SK-N-SH (cell line): ENCODE measurements around the gene PPM1B. TPM values are rescaled to one million over a fixed set of nuclear protein-coding genes. Genes with fewer than 3 reads are reported as not detected.

Source experiments
- CTCF ChIA-PET: fragments of 300-600, 350-600 bp; formaldehyde crosslinking; extraction: SDS; loops from one replicate; lab custom pipeline; 2021; lab: Yijun Ruan, JAX
- POLR2A ChIA-PET: fragments of 350-600 bp; sonication (Branson Sonifier 250); formaldehyde crosslinking; extraction: SDS; loops from one replicate; lab custom pipeline; 2020; ENCODE audit warnings: antibody characterized with exemption, inconsistent platforms; lab: Yijun Ruan, JAX
- DNase-seq: peaks from one replicate; pipeline ENCODE4 v3.0.0; 2012
- H2AFZ ChIP-seq: fragments of 200-600 bp; sonication (generic); 2 replicates; pipeline ENCODE4 v1.8.1; 2016; ENCODE audit warnings: antibody characterized with exemption, mild to moderate bottlenecking, low read depth
- H3F3A ChIP-seq: fragments of 200-600 bp; sonication (generic); replicated peaks from 2 replicates; pipeline ENCODE3; 2016; ENCODE audit warnings: antibody characterized with exemption, mild to moderate bottlenecking; ENCODE audit not compliant: insufficient read depth
- H3K27ac ChIP-seq, 2 experiments: fragments of 200-500 bp in 1 of 2; fragments of 200-600 bp in 1 of 2; sonication (Bioruptor generic) in 1 of 2; sonication (generic), shearing (Covaris generic) in 1 of 2; 2 replicates each; pipeline versions ENCODE4 v1.5.1 to v1.6.1; 2014 to 2016; ENCODE audit warnings: low read depth in 2 of 2, inconsistent platforms in 1 of 2, low read length in 1 of 2, mild to moderate bottlenecking in 1 of 2, mixed read lengths in 1 of 2
- H3K27me3 ChIP-seq: fragments of 200-600 bp; sonication (generic), shearing (Covaris generic); 2 replicates; pipeline ENCODE4 v1.6.1; 2016; ENCODE audit warnings: mixed run types; ENCODE audit not compliant: insufficient read depth
- H3K36me3 ChIP-seq, 2 experiments: fragments of 200-500 bp in 1 of 2; fragments of 200-600 bp in 1 of 2; sonication (Bioruptor generic) in 1 of 2; sonication (generic) in 1 of 2; replicated peaks in 1 of 2; 2 replicates each; pipeline versions ENCODE3 to v1.5.1; 2014 to 2016; ENCODE audit warnings: low read length in 1 of 2, mild to moderate bottlenecking in 1 of 2; ENCODE audit not compliant: insufficient read depth in 2 of 2, control insufficient read depth in 1 of 2
- H3K4me1 ChIP-seq, 2 experiments: fragments of 200-500 bp in 1 of 2; fragments of 200-600 bp in 1 of 2; sonication (Bioruptor generic) in 1 of 2; sonication (generic), shearing (Covaris generic) in 1 of 2; 2 replicates each; pipeline versions ENCODE4 v1.5.1 to v1.6.1; 2014 to 2016; ENCODE audit warnings: low read depth in 1 of 2, low read length in 1 of 2, mixed run types in 1 of 2; ENCODE audit not compliant: insufficient read depth in 2 of 2, control insufficient read depth in 1 of 2
- H3K4me2 ChIP-seq: fragments of 200-600 bp; sonication (generic), shearing (Covaris generic); 2 replicates; pipeline ENCODE4 v1.6.1; 2017; ENCODE audit warnings: mixed run types
- H3K4me3 ChIP-seq, 2 experiments: fragments of 200-500 bp in 1 of 2; fragments of 200-600 bp in 1 of 2; sonication (Bioruptor generic) in 1 of 2; sonication (generic), shearing (Covaris generic) in 1 of 2; 2 replicates each; pipeline versions ENCODE4 v1.5.1 to v1.8.1; 2014 to 2016; ENCODE audit warnings: low read depth in 2 of 2, inconsistent platforms in 1 of 2, low read length in 1 of 2, mild to moderate bottlenecking in 1 of 2, mixed read lengths in 1 of 2, moderate library complexity in 1 of 2
- H3K79me2 ChIP-seq: fragments of 200-600 bp; sonication (generic); 2 replicates; pipeline ENCODE4 v1.8.1; 2017; ENCODE audit warnings: mild to moderate bottlenecking; ENCODE audit not compliant: insufficient read depth
- H3K9ac ChIP-seq: fragments of 200-600 bp; sonication (generic); 2 replicates; pipeline ENCODE4 v1.6.1; 2017; ENCODE audit warnings: mixed run types
- H3K9me2 ChIP-seq: fragments of 200-600 bp; sonication (generic); 2 replicates; pipeline ENCODE4 v1.6.1; 2017; ENCODE audit warnings: mixed run types
- H3K9me3 ChIP-seq: fragments of 200-600 bp; sonication (generic); 2 replicates; pipeline ENCODE4 v1.6.1; 2017; ENCODE audit warnings: mixed run types, mild to moderate bottlenecking, moderate library complexity
- H4K20me1 ChIP-seq: fragments of 200-600 bp; sonication (generic); 2 replicates; pipeline ENCODE4 v1.6.1; 2017; ENCODE audit warnings: mild to moderate bottlenecking, mixed run types; ENCODE audit not compliant: insufficient read depth
- CTCF ChIP-seq: fragments of 200-600 bp; sonication (generic); IDR thresholded peaks from 2 replicates; pipeline ENCODE4 v1.6.1; 2017; ENCODE audit warnings: antibody characterized with exemption, mild to moderate bottlenecking, moderate library complexity
- ELF1 ChIP-seq: IDR thresholded peaks from 2 replicates; pipeline ENCODE4 v1.4.0; 2012
- EP300 ChIP-seq, 2 experiments: IDR thresholded peaks; 2 replicates each; pipeline versions ENCODE4 v1.4.0 to v1.6.1; 2012; ENCODE audit warnings: borderline replicate concordance in 1 of 2, low read depth in 1 of 2, low read length in 1 of 2
- FOXJ3 ChIP-seq: sonication (generic); formaldehyde crosslinking; IDR thresholded peaks from 2 replicates; pipeline ENCODE4 v1.5.1; 2020; ENCODE audit warnings: mild to moderate bottlenecking, missing genetic modification reagents
- GABPA ChIP-seq: IDR thresholded peaks from 2 replicates; pipeline ENCODE4 v1.4.0; 2012; ENCODE audit warnings: low read depth, mild to moderate bottlenecking
- NRF1 ChIP-seq: IDR thresholded peaks from 2 replicates; pipeline ENCODE4 v1.6.1; 2012; ENCODE audit warnings: low read depth, mild to moderate bottlenecking, low read length
- PBX3 ChIP-seq: IDR thresholded peaks from 2 replicates; pipeline ENCODE4; 2012
- RCOR1 ChIP-seq: fragments of 150-350 bp; IDR thresholded peaks from 2 replicates; pipeline ENCODE4 v1.6.1; 2017; ENCODE audit warnings: antibody characterized with exemption, low read length
- SIN3A ChIP-seq: IDR thresholded peaks from 2 replicates; pipeline ENCODE4 v1.6.1; 2012; ENCODE audit warnings: low read depth, mild to moderate bottlenecking, low read length, moderate library complexity, borderline replicate concordance
- USF1 ChIP-seq: IDR thresholded peaks from 2 replicates; pipeline ENCODE4 v1.4.0; 2012; ENCODE audit warnings: low read depth, borderline replicate concordance
- WGBS: methylation state at CpG from one replicate; pipeline ENCODE4 v1.1.6; 2017; ENCODE audit warnings: low lambda C conversion rate; 5-methylcytosine and 5-hydroxymethylcytosine counted together
- polyA plus RNA-seq, 3 experiments: library from polyadenylated mRNA; depleted of rRNA; stranded (reverse); fragments of >200 nt; gene quantifications; 2 replicates each; pipeline ENCODE4 v1.2.3, GENCODE V29; 2012
- TF ChIP-seq, protein P1 (sequence below): fragments of 150-350 bp; IDR thresholded peaks from 2 replicates; pipeline ENCODE4 v1.6.1; 2017; ENCODE audit warnings: antibody characterized with exemption, low read length, low read depth, borderline replicate concordance
- TF ChIP-seq, protein P2 (sequence below): IDR thresholded peaks from 2 replicates; pipeline ENCODE4 v1.4.0; 2012; ENCODE audit warnings: low read depth

The PPM1B gene
- polyA plus RNA-seq, 1 of the 3 experiments (the other 2 are of a cell fraction): 16.2 TPM

GRCh38 chr2:44181648-44182047 is 13.0 kb downstream of the PPM1B start:
- Histone ChIP-seq H3K79me2 (peaks cover 100% of the 10 kb centered on the region), H3K4me1 (peaks cover 0 to 7% of the 10 kb centered on the region in 2 experiments; a peak in 1 of 4 replicates), H3K9me3 (no peaks in the 10 kb centered on the region), H3K36me3 (peaks cover 0 to 8% of the 10 kb centered on the region in 2 experiments), H3K4me2 (no peak overlapping the region), H4K20me1 (peaks cover 6% of the 10 kb centered on the region), H3K4me3 (no peak overlapping the region), H2AFZ (no peak overlapping the region), H3K9me2 (no peaks in the 10 kb centered on the region), H3F3A (no peaks in the 10 kb centered on the region), H3K9ac (no peak overlapping the region), H3K27me3 (no peaks in the 10 kb centered on the region), H3K27ac (no peak overlapping the region)
- ChIA-PET CTCF (interaction anchor here (1.0 kb wide), 1 partner anchor 10 kb away, joined by 3 read pairs; no protein-coding TSS in a partner anchor), POLR2A (interaction anchor here (1.1 kb wide), 1 partner anchor 13 kb away, joined by 3 read pairs; the partner anchor contains the start of gene PPM1B)
- WGBS: 98% methylated on average over 2 of the region's 2 CpGs
- DNase-seq: no peak
- no peak for TF ChIP-seq CTCF
- TF ChIP-seq RCOR1: no peak
- TF ChIP-seq, protein P1, sequence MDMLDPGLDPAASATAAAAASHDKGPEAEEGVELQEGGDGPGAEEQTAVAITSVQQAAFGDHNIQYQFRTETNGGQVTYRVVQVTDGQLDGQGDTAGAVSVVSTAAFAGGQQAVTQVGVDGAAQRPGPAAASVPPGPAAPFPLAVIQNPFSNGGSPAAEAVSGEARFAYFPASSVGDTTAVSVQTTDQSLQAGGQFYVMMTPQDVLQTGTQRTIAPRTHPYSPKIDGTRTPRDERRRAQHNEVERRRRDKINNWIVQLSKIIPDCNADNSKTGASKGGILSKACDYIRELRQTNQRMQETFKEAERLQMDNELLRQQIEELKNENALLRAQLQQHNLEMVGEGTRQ: no peak
- no peak for TF ChIP-seq FOXJ3 (CRISPR knock-in tag)
- no peak for TF ChIP-seq PBX3
- TF ChIP-seq, protein P2, sequence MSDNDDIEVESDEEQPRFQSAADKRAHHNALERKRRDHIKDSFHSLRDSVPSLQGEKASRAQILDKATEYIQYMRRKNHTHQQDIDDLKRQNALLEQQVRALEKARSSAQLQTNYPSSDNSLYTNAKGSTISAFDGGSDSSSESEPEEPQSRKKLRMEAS: no peak
- no peak for TF ChIP-seq SIN3A
- no peak for TF ChIP-seq EP300 (IDR thresholded peaks at IDR 0.05; ENCODE audit: borderline replicate concordance in 1 of 2, low read depth in 1 of 2, low read length in 1 of 2)
- TF ChIP-seq NRF1: no peak

- ChIA-PET POLR2A (no interaction called here), CTCF (no interaction called here)
- TF ChIP-seq PBX3 (no peak), USF1 (no peak), GABPA (no peak), ELF1 (no peak), CTCF (no peak)
- Histone ChIP-seq H3F3A (no peaks in the 10 kb centered on the region), H3K27me3 (no peaks in the 10 kb centered on the region), H3K4me3 (no peak overlapping the region), H2AFZ (no peak overlapping the region), H3K79me2 (peaks cover 98% of the 10 kb centered on the region), H3K4me2 (no peak overlapping the region), H3K9me2 (no peaks in the 10 kb centered on the region), H4K20me1 (peaks cover 8% of the 10 kb centered on the region), H3K4me1 (0 out of 4 replicates have a peak, but pooled peaks cover 0 to 7% of the 10 kb centered on the region in 2 experiments), H3K27ac (no peak overlapping the region), H3K36me3 (peaks cover 0 to 8% of the 10 kb centered on the region in 2 experiments), H3K9ac (no peak overlapping the region), H3K9me3 (no peaks in the 10 kb centered on the region)
- DNase-seq: no peak
- WGBS: over 99% methylated on average over 3 of the region's 3 CpGs
Observed at GRCh38 chr2:44184106-44184505, 15.4 kb downstream of the PPM1B start.
